HG02885 (cell line): Measurements from ENCODE around the gene ANOS1.

Source experiments
- ATAC-seq: cut with Tn5 transposase; IDR thresholded peaks from one replicate; pipeline ENCODE4 v1.9.1; 2021; ENCODE audit warnings: mild to moderate bottlenecking; ENCODE audit not compliant: unreplicated experiment, poor library complexity

Gene ANOS1

GRCh38 chrX:8721536-8721935, 10.4 kb downstream of the ANOS1 start:
- ATAC-seq = no peak

- ATAC-seq = no peak
Observed at GRCh38 chrX:8720136-8720535, 11.8 kb downstream of the ANOS1 start.

- no peak for ATAC-seq
Observed at GRCh38 chrX:8717354-8717753, 14.6 kb downstream of the ANOS1 start.

GRCh38 chrX:8714164-8714563, 17.8 kb downstream of the ANOS1 start:
- no peak for ATAC-seq

- no peak for ATAC-seq
Observed at GRCh38 chrX:8711401-8711800, 20.5 kb downstream of the ANOS1 start.

- no peak for ATAC-seq
Observed at GRCh38 chrX:8704184-8704583, 27.8 kb downstream of the ANOS1 start.

- no peak for ATAC-seq
Observed at GRCh38 chrX:8692871-8693270, 39.1 kb downstream of the ANOS1 start.

GRCh38 chrX:8689473-8689872, 42.5 kb downstream of the ANOS1 start:
- no peak for ATAC-seq

GRCh38 chrX:8688776-8689175, 43.2 kb downstream of the ANOS1 start:
- ATAC-seq = no peak

- ATAC-seq = no peak
Observed at GRCh38 chrX:8684201-8684965, 47.6 kb downstream of the ANOS1 start.

GRCh38 chrX:8683687-8684086, 48.2 kb downstream of the ANOS1 start:
- ATAC-seq = no peak

GRCh38 chrX:8679550-8679949, 52.4 kb downstream of the ANOS1 start:
- ATAC-seq = no peak

GRCh38 chrX:8675006-8675630, 56.8 kb downstream of the ANOS1 start:
- no peak for ATAC-seq

- ATAC-seq = no peak
Observed at GRCh38 chrX:8673201-8673600, 58.7 kb downstream of the ANOS1 start.

- no peak for ATAC-seq
Observed at GRCh38 chrX:8672176-8672575, 59.8 kb downstream of the ANOS1 start.

- no peak for ATAC-seq
Observed at GRCh38 chrX:8668813-8669212, 63.1 kb downstream of the ANOS1 start.

- ATAC-seq = no peak
Observed at GRCh38 chrX:8663325-8663724, 68.6 kb downstream of the ANOS1 start.

- ATAC-seq = no peak
Observed at GRCh38 chrX:8657883-8658282, 74.1 kb downstream of the ANOS1 start.

GRCh38 chrX:8653956-8654355, 78.0 kb downstream of the ANOS1 start:
- no peak for ATAC-seq

GRCh38 chrX:8649969-8650368, 82.0 kb downstream of the ANOS1 start:
- ATAC-seq = no peak

GRCh38 chrX:8647176-8647575, 84.8 kb downstream of the ANOS1 start:
- ATAC-seq = no peak

GRCh38 chrX:8639949-8640475, 91.9 kb downstream of the ANOS1 start:
- ATAC-seq = no peak
